Fibroblast of mammary gland (primary cell): ENCODE measurements around the gene FAM184B.

Source experiments
- DNase-seq: peaks from one replicate; pipeline ENCODE4 v3.0.0-alpha.2; 2010; ENCODE audit warnings: low read depth
- H3K4me3 ChIP-seq: 2 replicates; pipeline ENCODE4 v1.5.1; 2011; ENCODE audit warnings: low read depth, mild to moderate bottlenecking, low read length, moderate library complexity; ENCODE audit not compliant: control insufficient read depth
- TF ChIP-seq, protein P1 (sequence below): conservative IDR thresholded peaks from 2 replicates; pipeline ENCODE4 v1.5.1; 2011; ENCODE audit warnings: low read depth, low read length, inconsistent platforms; ENCODE audit not compliant: control insufficient read depth, insufficient read depth

Gene FAM184B

DNA sequence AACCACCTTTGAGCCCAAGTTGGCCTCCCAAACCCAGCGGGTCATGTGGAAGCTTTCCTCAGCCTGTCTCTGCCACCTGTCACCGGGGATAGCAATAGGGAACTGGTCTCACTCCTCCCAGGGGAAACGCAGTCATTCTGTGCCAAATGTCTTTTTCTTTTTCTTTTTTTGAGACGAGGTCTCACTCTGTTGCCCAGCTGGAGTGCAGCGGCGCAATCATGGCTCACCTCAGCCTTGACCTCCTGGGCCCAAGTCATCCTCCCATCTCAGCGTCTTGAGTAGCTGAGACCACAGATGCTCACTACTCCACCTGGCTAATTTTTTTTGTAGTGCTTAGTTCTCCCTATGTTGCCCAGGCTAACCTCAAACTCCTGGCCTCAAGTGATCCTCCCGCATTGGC lies 126.7 kb downstream of the FAM184B start:
- TF ChIP-seq, protein P1, sequence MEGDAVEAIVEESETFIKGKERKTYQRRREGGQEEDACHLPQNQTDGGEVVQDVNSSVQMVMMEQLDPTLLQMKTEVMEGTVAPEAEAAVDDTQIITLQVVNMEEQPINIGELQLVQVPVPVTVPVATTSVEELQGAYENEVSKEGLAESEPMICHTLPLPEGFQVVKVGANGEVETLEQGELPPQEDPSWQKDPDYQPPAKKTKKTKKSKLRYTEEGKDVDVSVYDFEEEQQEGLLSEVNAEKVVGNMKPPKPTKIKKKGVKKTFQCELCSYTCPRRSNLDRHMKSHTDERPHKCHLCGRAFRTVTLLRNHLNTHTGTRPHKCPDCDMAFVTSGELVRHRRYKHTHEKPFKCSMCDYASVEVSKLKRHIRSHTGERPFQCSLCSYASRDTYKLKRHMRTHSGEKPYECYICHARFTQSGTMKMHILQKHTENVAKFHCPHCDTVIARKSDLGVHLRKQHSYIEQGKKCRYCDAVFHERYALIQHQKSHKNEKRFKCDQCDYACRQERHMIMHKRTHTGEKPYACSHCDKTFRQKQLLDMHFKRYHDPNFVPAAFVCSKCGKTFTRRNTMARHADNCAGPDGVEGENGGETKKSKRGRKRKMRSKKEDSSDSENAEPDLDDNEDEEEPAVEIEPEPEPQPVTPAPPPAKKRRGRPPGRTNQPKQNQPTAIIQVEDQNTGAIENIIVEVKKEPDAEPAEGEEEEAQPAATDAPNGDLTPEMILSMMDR = no peak
- no peak overlapping the region for H3K4me3 ChIP-seq
- no peak for DNase-seq

DNA sequence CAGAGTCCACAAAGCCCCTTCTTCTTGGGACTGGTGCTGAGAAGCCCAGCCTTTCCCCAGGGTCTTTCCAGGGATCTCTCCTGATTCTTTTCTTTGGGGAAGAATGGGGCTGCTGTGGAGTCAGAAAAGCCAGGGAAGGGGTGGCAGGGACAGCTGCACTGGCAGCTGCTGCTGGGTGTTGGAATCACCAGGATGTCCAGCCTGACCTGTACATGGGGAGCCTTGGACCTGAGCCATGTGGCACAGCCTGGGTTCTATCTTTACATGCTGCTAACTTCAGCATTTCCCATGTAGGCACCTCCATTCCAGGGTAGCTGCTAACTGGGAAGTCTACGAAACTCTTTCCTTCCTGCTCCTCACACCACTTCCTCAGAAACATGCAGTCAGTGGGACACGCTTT lies 131.0 kb downstream of the FAM184B start:
- TF ChIP-seq, protein P1 = no peak
- no peak for DNase-seq
- no peak overlapping the region for H3K4me3 ChIP-seq

DNA sequence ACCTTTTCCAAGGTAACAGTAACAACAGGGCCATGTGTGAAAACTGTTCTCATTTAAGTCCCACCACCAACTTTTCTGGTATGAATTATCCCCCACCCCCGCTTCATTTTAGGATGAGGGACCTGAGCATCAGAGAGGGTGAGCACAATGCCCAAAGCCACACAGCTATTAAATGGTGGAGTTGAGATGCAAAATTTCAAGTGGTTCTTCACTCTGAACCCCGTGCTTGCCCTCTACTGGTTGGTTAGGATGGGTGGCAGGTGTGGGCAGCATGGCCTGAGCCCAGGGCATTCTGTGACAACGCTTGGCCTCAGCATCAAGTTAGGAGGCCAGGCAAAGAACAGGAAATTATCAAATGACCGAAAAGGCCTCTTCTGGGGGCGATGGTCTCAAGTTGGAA lies 133.5 kb downstream of the FAM184B start:
- H3K4me3 ChIP-seq = no peak overlapping the region
- TF ChIP-seq, protein P1 = peak; percentile 4
- no peak for DNase-seq

DNA sequence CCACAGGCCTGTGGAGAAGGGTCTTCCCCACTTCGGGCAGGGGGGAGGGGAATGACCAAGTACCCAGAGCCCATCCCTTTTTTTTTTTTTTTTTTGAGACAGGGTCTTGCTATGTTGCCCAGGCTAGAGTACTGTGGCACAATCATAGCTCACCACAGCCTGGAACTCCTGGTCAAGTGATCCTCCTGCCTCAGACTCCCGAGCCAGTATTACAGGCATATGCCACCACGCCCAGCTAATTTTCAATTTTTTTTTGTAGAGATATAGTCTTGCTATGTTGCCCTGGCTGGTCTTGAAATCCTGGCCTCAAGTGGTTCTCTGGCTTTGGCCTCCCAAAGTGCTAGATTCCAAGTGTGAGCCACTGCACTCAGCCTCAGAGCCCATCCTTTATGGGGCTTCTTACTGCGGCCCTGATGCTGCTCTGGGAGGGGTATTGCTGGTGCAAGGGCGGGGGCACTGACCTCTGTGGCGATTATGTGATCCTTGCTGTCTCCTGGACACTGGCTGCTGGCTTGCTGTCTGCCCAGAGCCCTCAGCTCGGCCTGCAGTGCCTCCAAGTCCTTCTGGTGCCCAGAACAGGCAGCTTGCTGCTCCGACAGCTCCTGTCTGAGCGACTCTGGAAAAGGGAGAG lies 134.1 kb downstream of the FAM184B start:
- no peak for DNase-seq
- H3K4me3 ChIP-seq = no peak overlapping the region
- TF ChIP-seq, protein P1 = no peak

DNA sequence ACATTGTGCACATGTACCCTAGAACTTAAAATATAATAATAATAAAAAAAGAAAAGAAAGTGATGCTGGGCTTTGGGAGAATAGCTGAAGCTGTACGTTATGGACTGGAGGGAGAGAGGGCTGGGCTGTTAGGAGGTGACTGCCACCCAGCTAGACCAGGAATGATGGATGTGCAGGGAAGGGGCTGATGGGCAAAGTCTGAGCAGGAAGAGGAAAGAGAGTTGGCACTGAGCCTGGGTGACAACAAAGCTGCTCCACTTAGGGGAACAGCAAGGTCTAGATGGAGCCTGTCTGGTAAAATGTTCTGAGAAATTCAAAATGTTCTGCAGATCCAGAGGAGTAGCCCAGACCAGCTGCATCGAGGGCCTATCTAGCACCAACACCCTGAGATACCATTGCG lies 134.7 kb downstream of the FAM184B start:
- H3K4me3 ChIP-seq = no peak overlapping the region
- TF ChIP-seq, protein P1 = no peak
- no peak for DNase-seq

DNA sequence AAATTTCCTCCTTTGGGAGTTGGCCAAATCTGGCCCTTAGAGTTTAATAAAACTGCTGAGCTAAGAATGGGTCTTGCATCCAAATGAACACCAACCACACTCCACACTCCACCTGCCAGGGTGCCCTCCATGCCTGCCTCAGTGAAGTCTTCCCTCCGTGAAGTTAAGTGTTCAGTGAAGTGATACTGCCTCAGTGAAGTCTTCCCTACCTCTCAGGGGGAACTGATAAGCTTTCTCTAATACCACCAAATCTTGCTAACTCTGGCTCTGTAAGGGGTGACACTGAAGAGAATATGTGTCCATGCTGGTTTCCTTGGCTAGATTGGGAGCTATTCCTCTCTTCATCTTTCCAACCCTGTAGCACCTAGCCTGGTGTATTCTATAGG lies 139.0 kb downstream of the FAM184B start:
- TF ChIP-seq, protein P1 = no peak
- H3K4me3 ChIP-seq = no peak overlapping the region
- no peak for DNase-seq

DNA sequence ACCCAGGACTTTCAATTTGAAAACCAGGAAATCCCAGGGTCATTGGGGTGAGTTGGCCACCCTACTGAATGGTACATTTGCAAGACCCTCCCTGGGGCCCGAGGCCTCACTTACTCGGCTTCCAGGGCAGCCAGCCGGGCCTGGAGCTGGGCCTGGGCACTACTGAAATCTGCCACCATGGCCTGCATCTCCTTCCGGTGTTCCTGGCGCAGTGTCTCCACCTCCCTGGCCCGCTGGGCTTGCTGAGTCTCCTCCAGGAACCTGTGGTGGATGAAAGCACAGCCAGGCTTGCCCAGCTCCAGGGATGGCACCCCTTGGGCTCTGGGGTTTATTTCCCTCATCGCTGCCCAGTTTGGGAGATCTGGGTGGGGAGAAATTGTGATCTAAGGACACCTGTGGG lies 142.3 kb downstream of the FAM184B start:
- TF ChIP-seq, protein P1 = no peak
- no peak for DNase-seq
- no peak overlapping the region for H3K4me3 ChIP-seq
